Thyroid gland (tissue), 4 donors: ENCODE data around the gene DLGAP1. TPM values are rescaled to one million over a fixed set of nuclear protein-coding genes. Genes with fewer than 3 reads are reported as not detected.

Source experiments
- DNase-seq, 2 donors: peaks; one replicate each; pipeline ENCODE4 v3.0.0-alpha.2; 2019
- H3K27ac ChIP-seq, 3 donors: fragments of 200-600 bp; sonication (generic); 1 replicate in 2 of 3; 2 replicates in 1 of 3; pipeline ENCODE4 v1.5.1; 2016 to 2019; ENCODE audit warnings: mild to moderate bottlenecking in 1 of 3, moderate library complexity in 1 of 3
- H3K27me3 ChIP-seq: fragments of 200-600 bp; sonication (generic); one replicate; pipeline ENCODE4 v1.5.1; 2019
- H3K36me3 ChIP-seq, 2 donors: fragments of 200-600 bp; sonication (generic); one replicate each; pipeline ENCODE4 v1.5.1; 2016 to 2019
- H3K4me1 ChIP-seq, 2 donors: fragments of 200-600 bp; sonication (generic); one replicate each; pipeline ENCODE4 v1.5.1; 2017 to 2019
- H3K4me3 ChIP-seq, 3 donors: fragments of 200-600 bp; sonication (generic); replicated peaks in 1 of 3; 1 replicate in 2 of 3; 2 replicates in 1 of 3; pipeline ENCODE4 v1.5.1; 2016; ENCODE audit warnings: mild to moderate bottlenecking in 1 of 3
- H3K9me3 ChIP-seq: fragments of 200-600 bp; sonication (generic); one replicate; pipeline ENCODE4 v1.5.1; 2017
- POLR2A ChIP-seq, 2 donors: fragments of 450-650 bp; IDR thresholded peaks; one replicate each; pipeline ENCODE4 v1.6.1; 2017; ENCODE audit warnings: antibody characterized with exemption in 2 of 2, mild to moderate bottlenecking in 2 of 2, moderate library complexity in 1 of 2
- WGBS, 2 donors: methylation state at CpG; one replicate each; pipeline ENCODE4 v1.1.5; 2017; 5-methylcytosine and 5-hydroxymethylcytosine counted together
- intact Hi-C: fragments of 100-400 bp; cut with DNase I; formaldehyde crosslinking; loops from one replicate; pipeline ENCODE4 v1.15.1; 2023
- total RNA-seq, 4 donors: library from RNA; depleted of rRNA; stranded (reverse); fragments of >200 nt; gene quantifications; one replicate each; pipeline ENCODE4 v1.2.3, GENCODE V29; 2016
- TF ChIP-seq, protein P1 (sequence below), 6 experiments: fragments of 200-600 bp in 3 of 6; fragments of 450-650 bp in 3 of 6; sonication (generic) in 3 of 6; IDR thresholded peaks; one replicate each; pipeline ENCODE4 v1.5.1; 2016 to 2019; ENCODE audit warnings: antibody characterized with exemption in 6 of 6, mild to moderate bottlenecking in 2 of 6, inconsistent platforms in 1 of 6, moderate library complexity in 1 of 6

The DLGAP1 gene
- total RNA-seq, 4 donors from 2014 or later = 0.25 to 2.7 (median 0.77) TPM

DNA sequence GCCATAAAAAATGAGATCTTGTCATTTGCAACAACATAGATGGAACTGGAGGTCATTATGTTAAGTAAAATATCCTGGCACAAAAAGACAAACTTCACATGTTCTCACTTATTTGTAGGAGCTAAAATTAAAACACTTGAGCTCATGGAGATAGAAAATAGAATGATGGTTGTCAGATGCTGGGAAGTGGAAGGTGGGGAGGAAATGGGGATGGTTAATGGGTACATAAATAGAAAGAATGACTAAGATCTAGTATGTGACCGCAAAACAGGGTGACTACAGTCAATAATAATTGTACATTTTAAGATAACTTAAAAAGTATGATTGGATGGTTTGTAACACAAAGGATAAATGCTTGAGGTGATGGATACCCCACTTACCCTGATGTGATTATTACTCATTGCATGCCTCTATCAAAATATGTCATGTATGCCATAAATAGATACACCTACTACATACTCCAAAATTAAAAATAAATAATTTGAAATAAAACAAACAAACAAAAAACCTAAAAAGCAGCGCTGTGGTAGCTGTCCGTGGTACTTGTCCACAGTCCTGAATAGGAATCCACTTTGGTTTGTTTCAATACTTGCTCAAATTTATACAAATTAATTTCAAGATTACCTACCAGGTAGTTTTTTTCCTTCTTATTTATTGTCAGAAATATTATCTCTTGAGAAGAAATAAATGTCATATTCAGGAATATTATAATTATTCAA, 224.5 kb downstream of the DLGAP1 start:
- no peaks in the 10 kb centered on the region for H3K4me1 ChIP-seq
- TF ChIP-seq POLR2A (IDR thresholded peaks at IDR 0.05) = no peak
- TF ChIP-seq, protein P1, sequence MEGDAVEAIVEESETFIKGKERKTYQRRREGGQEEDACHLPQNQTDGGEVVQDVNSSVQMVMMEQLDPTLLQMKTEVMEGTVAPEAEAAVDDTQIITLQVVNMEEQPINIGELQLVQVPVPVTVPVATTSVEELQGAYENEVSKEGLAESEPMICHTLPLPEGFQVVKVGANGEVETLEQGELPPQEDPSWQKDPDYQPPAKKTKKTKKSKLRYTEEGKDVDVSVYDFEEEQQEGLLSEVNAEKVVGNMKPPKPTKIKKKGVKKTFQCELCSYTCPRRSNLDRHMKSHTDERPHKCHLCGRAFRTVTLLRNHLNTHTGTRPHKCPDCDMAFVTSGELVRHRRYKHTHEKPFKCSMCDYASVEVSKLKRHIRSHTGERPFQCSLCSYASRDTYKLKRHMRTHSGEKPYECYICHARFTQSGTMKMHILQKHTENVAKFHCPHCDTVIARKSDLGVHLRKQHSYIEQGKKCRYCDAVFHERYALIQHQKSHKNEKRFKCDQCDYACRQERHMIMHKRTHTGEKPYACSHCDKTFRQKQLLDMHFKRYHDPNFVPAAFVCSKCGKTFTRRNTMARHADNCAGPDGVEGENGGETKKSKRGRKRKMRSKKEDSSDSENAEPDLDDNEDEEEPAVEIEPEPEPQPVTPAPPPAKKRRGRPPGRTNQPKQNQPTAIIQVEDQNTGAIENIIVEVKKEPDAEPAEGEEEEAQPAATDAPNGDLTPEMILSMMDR (IDR thresholded peaks at IDR 0.05) = no peak
- no peaks in the 10 kb centered on the region for H3K9me3 ChIP-seq
- no peak overlapping the region for H3K4me3 ChIP-seq
- no peaks in the 10 kb centered on the region for H3K27me3 ChIP-seq
- WGBS, 2 donors = 74 to 78% methylated on average over 3 of the region's 3 CpGs
- DNase-seq = no peak
- intact Hi-C loops = no loop called here
- H3K27ac ChIP-seq = no peak overlapping the region
- H3K36me3 ChIP-seq = no peaks in the 10 kb centered on the region

DNA sequence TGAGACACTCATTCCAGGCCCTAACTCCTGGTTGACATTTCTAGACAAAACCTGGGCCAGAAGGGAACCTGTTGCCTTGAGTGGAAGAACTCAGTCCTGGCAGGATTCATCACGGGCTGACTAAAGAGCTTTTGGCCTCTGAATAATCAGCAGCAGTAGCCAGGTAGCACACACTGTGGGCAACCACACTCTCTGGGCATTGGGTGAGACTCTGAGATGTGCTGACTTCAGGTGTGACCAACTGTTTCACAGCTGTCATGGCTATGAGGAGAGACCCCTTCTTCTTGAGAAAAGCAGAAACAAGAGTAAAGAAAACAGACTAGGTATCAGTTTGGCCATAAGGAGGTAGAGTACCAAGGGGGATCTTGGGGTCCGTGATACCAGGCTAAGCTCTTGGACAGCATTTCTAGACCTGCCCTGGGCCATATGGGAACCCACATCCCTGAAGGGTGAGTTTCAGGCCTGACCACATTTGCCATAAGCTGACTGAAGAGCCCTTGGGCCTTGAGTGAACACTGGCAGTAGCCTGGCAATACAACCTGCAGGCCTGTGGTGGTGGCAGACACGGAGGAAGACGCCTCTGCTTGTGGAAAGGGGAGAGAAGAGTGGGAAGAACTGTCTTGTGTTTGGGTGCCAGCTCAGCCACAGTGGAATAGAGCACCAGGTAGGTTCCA, 230.9 kb downstream of the DLGAP1 start:
- intact Hi-C loops = no loop called here
- no peak overlapping the region for H3K27ac ChIP-seq
- no peaks in the 10 kb centered on the region for H3K36me3 ChIP-seq
- DNase-seq = no peak
- no peak overlapping the region for H3K4me3 ChIP-seq
- H3K9me3 ChIP-seq = no peaks in the 10 kb centered on the region
- 72 to 79% methylated on average over 4 of the region's 4 CpGs for WGBS, 2 donors
- H3K4me1 ChIP-seq = no peaks in the 10 kb centered on the region
- TF ChIP-seq POLR2A (IDR thresholded peaks at IDR 0.05) = no peak
- TF ChIP-seq, protein P1 (IDR thresholded peaks at IDR 0.05) = no peak
- H3K27me3 ChIP-seq = no peaks in the 10 kb centered on the region

DNA sequence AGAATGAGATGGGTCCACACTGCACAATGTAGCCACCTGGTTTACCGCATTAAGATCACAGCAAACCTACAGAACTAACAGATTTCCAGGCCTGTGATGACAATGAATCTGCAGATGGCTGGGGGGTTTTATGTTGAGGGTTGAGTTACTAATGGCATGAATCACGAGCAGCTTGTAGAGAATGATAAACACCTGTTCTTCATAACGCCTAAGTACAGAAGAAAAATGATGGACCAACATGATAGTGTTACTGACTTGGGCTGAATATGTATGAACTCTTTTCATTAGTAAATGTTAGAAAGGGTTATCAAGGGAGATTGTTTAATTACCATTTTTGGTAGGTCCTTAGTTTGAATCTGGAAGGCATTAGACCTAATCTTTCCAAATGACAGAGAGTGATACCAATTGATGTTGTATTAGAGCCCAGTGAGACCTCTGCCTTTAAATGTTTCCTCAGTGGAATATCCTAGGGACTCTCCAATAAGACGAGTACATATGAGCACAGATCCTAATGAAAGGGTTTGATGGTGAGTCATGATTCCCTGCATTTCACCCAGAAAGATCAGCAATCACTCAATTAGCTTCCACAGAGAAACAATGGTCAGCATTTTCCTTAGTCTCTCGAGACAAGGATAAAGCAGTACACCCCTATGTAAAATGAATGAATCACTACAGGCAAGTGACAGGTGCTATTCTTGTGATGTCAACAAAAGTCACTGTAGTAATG, 243.8 kb downstream of the DLGAP1 start:
- Histone ChIP-seq H3K9me3 (no peaks in the 10 kb centered on the region), H3K27me3 (no peaks in the 10 kb centered on the region), H3K36me3 (no peaks in the 10 kb centered on the region), H3K27ac (no peak overlapping the region), H3K4me3 (no peak overlapping the region), H3K4me1 (no peaks in the 10 kb centered on the region)
- intact Hi-C loops = no loop called here
- DNase-seq = no peak
- 66 to 71% methylated on average over 5 of the region's 5 CpGs for WGBS, 2 donors
- no peak for TF ChIP-seq POLR2A (IDR thresholded peaks at IDR 0.05)
- TF ChIP-seq, protein P1 (IDR thresholded peaks at IDR 0.05) = no peak

DNA sequence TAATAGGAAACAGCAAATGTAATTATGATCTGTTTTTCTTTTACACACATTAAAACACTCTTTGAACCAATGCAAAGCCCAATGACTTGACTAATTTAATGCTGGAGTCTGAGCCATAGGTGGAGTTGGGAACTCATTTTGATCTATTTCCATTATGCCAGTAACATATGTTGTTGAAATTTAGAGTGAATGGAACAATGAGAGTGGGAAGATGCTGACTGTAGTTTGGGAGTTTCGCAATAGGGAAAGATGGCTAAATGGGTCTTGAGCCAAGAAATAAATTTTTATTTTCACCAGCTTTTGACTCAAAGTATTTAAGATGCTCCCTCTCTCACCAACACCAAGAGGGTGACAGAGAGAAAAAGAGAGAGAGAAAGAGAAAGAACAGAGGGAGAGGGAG, 246.7 kb downstream of the DLGAP1 start:
- WGBS, 2 donors = 90 to 94% methylated on average over 1 of the region's 1 CpG
- no peak for DNase-seq
- intact Hi-C loops = no loop called here

More for the DNA sequence above, 246.7 kb downstream of the DLGAP1 start:
- Histone ChIP-seq H3K4me1 (no peaks in the 10 kb centered on the region), H3K36me3 (no peaks in the 10 kb centered on the region), H3K9me3 (no peaks in the 10 kb centered on the region), H3K27me3 (no peaks in the 10 kb centered on the region), H3K4me3 (no peak overlapping the region), H3K27ac (no peak overlapping the region)
- TF ChIP-seq POLR2A (IDR thresholded peaks at IDR 0.05) = no peak
- TF ChIP-seq, protein P1 (IDR thresholded peaks at IDR 0.05) = no peak
